Endothelial cell of umbilical vein (primary cell): ENCODE results near the gene TMEM130. TPM values are rescaled to one million over a fixed set of nuclear protein-coding genes. Genes with fewer than 3 reads are reported as not detected.

ENCODE experiments used
- BruUV-seq: library from RNA; stranded (reverse); fragments of 400-500 nt; replicated peaks from 2 replicates; lab custom pipeline; 2021; lab: Mats Ljungman, UMichigan
- CTCF ChIA-PET: fragments of 300-600, 350-600 bp; sonication (Branson Sonifier 250); formaldehyde crosslinking; loops from one replicate; lab custom pipeline; 2021; ENCODE audit warnings: antibody characterized with exemption, inconsistent platforms; lab: Charles Lee
- POLR2A ChIA-PET: fragments of 300-600, 350-600 bp; sonication (Branson Sonifier 250); formaldehyde crosslinking; loops from one replicate; lab custom pipeline; 2021; ENCODE audit warnings: antibody characterized with exemption, inconsistent platforms; lab: Charles Lee
- DNase-seq: peaks from one replicate; pipeline ENCODE4 v3.0.0-alpha.2; 2011; ENCODE audit warnings: low read depth, low spot score
- FAIRE-seq: peaks from 2 replicates; lab custom pipeline; 2011; peaks lifted over from hg19 to GRCh38; lab: Jason Lieb, UNC
- H2AFZ ChIP-seq: 2 replicates; pipeline ENCODE4 v1.6.0; 2012; ENCODE audit warnings: low read depth, low read length, control low read depth, inconsistent platforms
- H3K27ac ChIP-seq: 2 replicates; pipeline ENCODE4 v1.5.1; 2011; ENCODE audit warnings: low read depth, mild to moderate bottlenecking, control low read depth, low read length, moderate library complexity; ENCODE audit not compliant: insufficient read depth
- H3K27me3 ChIP-seq, 2 experiments: 2 replicates each; pipeline versions ENCODE4 v1.6.0 to v1.6.1; 2011; ENCODE audit warnings: low read length in 2 of 2, mixed read lengths in 1 of 2; ENCODE audit not compliant: control insufficient read depth in 2 of 2, insufficient read depth in 2 of 2
- H3K36me3 ChIP-seq, 2 experiments: 2 replicates in 1 of 2; 3 replicates in 1 of 2; pipeline ENCODE4 v1.5.1; 2011; ENCODE audit warnings: low read length in 2 of 2, mild to moderate bottlenecking in 1 of 2, moderate library complexity in 1 of 2; ENCODE audit not compliant: control insufficient read depth in 2 of 2, insufficient read depth in 2 of 2; ENCODE audit errors: extremely low read depth in 1 of 2
- H3K4me1 ChIP-seq: 3 replicates; pipeline ENCODE4 v1.5.1; 2011; ENCODE audit warnings: mild to moderate bottlenecking, low read length; ENCODE audit not compliant: control insufficient read depth, insufficient read depth; ENCODE audit errors: extremely low read depth
- H3K4me2 ChIP-seq: 2 replicates; pipeline ENCODE4 v1.6.1; 2011; ENCODE audit warnings: low read length, control low read depth, mixed read lengths; ENCODE audit not compliant: insufficient read depth
- H3K4me3 ChIP-seq, 3 experiments: fragments of 200-600 bp in 1 of 3; sonication (generic), shearing (Covaris generic) in 1 of 3; replicated peaks in 1 of 3; 2 replicates each; pipeline ENCODE4 v1.5.1; 2011 to 2016; ENCODE audit warnings: control low read depth in 3 of 3, low read length in 3 of 3, mild to moderate bottlenecking in 2 of 3, inconsistent platforms in 1 of 3, low read depth in 1 of 3, moderate library complexity in 1 of 3; ENCODE audit not compliant: insufficient read depth in 1 of 3
- H3K79me2 ChIP-seq: 2 replicates; pipeline ENCODE4 v1.6.0; 2012; ENCODE audit warnings: low read length, inconsistent platforms; ENCODE audit not compliant: control insufficient read depth, insufficient read depth
- H3K9ac ChIP-seq: replicated peaks from 2 replicates; pipeline ENCODE3; 2011; ENCODE audit warnings: low read length, control low read depth; ENCODE audit not compliant: insufficient read depth; ENCODE audit errors: extremely low read depth
- H3K9me1 ChIP-seq: replicated peaks from 3 replicates; pipeline ENCODE4 v1.6.0; 2011; ENCODE audit warnings: mild to moderate bottlenecking, low read length; ENCODE audit not compliant: control insufficient read depth, insufficient read depth; ENCODE audit errors: extremely low read depth
- H3K9me3 ChIP-seq: replicated peaks from 2 replicates; pipeline ENCODE4 v1.5.1; 2012; ENCODE audit warnings: low read length, inconsistent platforms; ENCODE audit not compliant: control insufficient read depth, insufficient read depth
- H4K20me1 ChIP-seq: replicated peaks from 2 replicates; pipeline ENCODE3; 2011; ENCODE audit warnings: mild to moderate bottlenecking, low read length; ENCODE audit not compliant: control insufficient read depth, insufficient read depth; ENCODE audit errors: extremely low read depth
- CTCF ChIP-seq, 2 donors: IDR thresholded peaks; 1 replicate in 1 of 2; 2 replicates in 1 of 2; pipeline ENCODE4 v1.5.1; 2011; ENCODE audit warnings: low read length in 2 of 2, mild to moderate bottlenecking in 2 of 2, moderate library complexity in 2 of 2, control low read depth in 1 of 2, inconsistent platforms in 1 of 2, low read depth in 1 of 2; ENCODE audit not compliant: insufficient read depth in 1 of 2; ENCODE audit errors: extremely low read depth in 1 of 2
- EZH2 ChIP-seq: IDR thresholded peaks from 2 replicates; pipeline ENCODE4 v1.6.1; 2012; ENCODE audit warnings: borderline replicate concordance, low read depth, mild to moderate bottlenecking, moderate library complexity, low read length, inconsistent platforms; ENCODE audit not compliant: severe bottlenecking
- FOS ChIP-seq: IDR thresholded peaks from 2 replicates; pipeline ENCODE4 v1.6.1; 2011; ENCODE audit warnings: mild to moderate bottlenecking, low read length, moderate library complexity, borderline replicate concordance; ENCODE audit not compliant: insufficient read depth
- GATA2 ChIP-seq: IDR thresholded peaks from 2 replicates; pipeline ENCODE4 v1.7.0; 2011; ENCODE audit warnings: low read depth, mild to moderate bottlenecking, moderate library complexity, mixed read lengths, low read length; ENCODE audit not compliant: insufficient read length, insufficient read depth
- JUN ChIP-seq: IDR thresholded peaks from 2 replicates; pipeline ENCODE4 v1.6.1; 2011; ENCODE audit warnings: borderline replicate concordance, low read depth; ENCODE audit not compliant: insufficient read length, insufficient read depth
- MYC ChIP-seq: IDR thresholded peaks from one replicate; pipeline ENCODE4 v1.6.1; 2011; ENCODE audit warnings: mild to moderate bottlenecking, low read depth, low read length
- POLR2A ChIP-seq: IDR thresholded peaks from 2 replicates; pipeline ENCODE4 v1.6.1; 2012; ENCODE audit warnings: low read depth, mild to moderate bottlenecking, control low read depth, low read length
- POLR2AphosphoS5 ChIP-seq: IDR thresholded peaks from 2 replicates; pipeline ENCODE4 v1.6.1; 2012; ENCODE audit warnings: low read depth, mild to moderate bottlenecking, control low read depth, low read length, moderate library complexity; ENCODE audit not compliant: insufficient read depth
- dilution Hi-C: fragments of 300-500 bp; cut with MboI; formaldehyde crosslinking; loops from one replicate; pipeline ENCODE4 v1.15.0; 2019; ENCODE audit warnings: low sequenced_read_pairs; ENCODE audit not compliant: extremely low pct_ligation_motif_present
- intact Hi-C: fragments of 100-400 bp; cut with micrococcal nuclease; formaldehyde crosslinking; loops from one replicate; pipeline ENCODE4 v1.10.0; 2022
- polyA plus RNA-seq, 4 experiments: library from polyadenylated mRNA; depleted of rRNA in 3 of 4; stranded (reverse) in 3 of 4; unstranded in 1 of 4; fragments of >200 nt; gene quantifications; 2 replicates each; pipeline versions ENCODE4 v1.2.1 to v1.2.3, GENCODE V29; 2011 to 2012; ENCODE audit warnings: missing spikeins in 1 of 4
- total RNA-seq: library from RNA; stranded (reverse); gene quantifications from 2 replicates; pipeline ENCODE4 v1.2.3, GENCODE V29; 2021
- TF ChIP-seq, protein P1 (sequence below): IDR thresholded peaks from 2 replicates; pipeline ENCODE4 v1.6.1; 2011; ENCODE audit not compliant: insufficient read depth, insufficient read length

The TMEM130 gene
- total and polyA plus RNA-seq, 2 donors (not counting 3 experiments of a cell fraction or from before 2014, with no cell fraction given) = not detected

DNA sequence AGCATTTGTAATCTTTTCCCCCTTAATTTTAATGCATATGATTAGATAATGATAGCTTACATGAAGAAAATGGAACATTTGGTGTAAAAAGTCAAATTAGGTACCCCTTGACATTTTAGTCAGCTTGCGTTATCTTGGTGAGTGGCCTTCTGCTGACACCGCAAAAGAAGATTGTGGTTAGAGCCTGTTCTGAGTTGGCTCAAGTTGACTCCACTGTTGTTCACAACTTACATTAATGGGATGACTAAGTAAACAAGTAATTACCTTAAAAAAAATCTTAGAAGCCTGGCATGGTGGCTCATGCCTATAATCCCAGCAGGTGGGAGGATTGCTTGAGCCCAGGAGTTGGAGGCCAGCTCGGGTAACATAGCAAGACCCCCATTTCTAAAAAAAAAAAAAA, 32.7 kb upstream of the TMEM130 start:
- H3K27ac ChIP-seq = no peak overlapping the region
- no peak overlapping the region for H3K4me2 ChIP-seq
- dilution Hi-C loops = no loop called here
- no peak overlapping the region for H3K9ac ChIP-seq
- H3K4me3 ChIP-seq = no peak overlapping the region
- FAIRE-seq (no peak), DNase-seq (no peak)
- no TSS peak for BruUV-seq
- H3K36me3 ChIP-seq = peaks cover 34 to 47% of the 10 kb centered on the region in 2 experiments
- no peaks in the 10 kb centered on the region for H3K4me1 ChIP-seq
- CTCF ChIA-PET = interaction anchor here (1.3 kb wide), 1 partner anchor 48 kb away, joined by 3 read pairs; no protein-coding TSS in a partner anchor
- no peaks in the 10 kb centered on the region for H3K9me3 ChIP-seq
- TF ChIP-seq, protein P1, sequence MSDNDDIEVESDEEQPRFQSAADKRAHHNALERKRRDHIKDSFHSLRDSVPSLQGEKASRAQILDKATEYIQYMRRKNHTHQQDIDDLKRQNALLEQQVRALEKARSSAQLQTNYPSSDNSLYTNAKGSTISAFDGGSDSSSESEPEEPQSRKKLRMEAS = no peak
- no peak for TF ChIP-seq POLR2AphosphoS5
- TF ChIP-seq FOS = no peak
- no peak for TF ChIP-seq CTCF (IDR thresholded peaks at IDR 0.05; ENCODE audit: extremely low read depth in 1 of 2, insufficient read depth in 1 of 2, low read depth in 1 of 2, low read length in 2 of 2)
- no peak for TF ChIP-seq JUN
- TF ChIP-seq GATA2 = no peak
- no peak for TF ChIP-seq EZH2
- no peak for TF ChIP-seq MYC
- no peak for TF ChIP-seq POLR2A
- H3K9me1 ChIP-seq = no peaks in the 10 kb centered on the region
- intact Hi-C loops = no loop called here
- no peak overlapping the region for H2AFZ ChIP-seq
- H4K20me1 ChIP-seq = peaks cover 2% of the 10 kb centered on the region
- POLR2A ChIA-PET = no interaction called here
- no peaks in the 10 kb centered on the region for H3K27me3 ChIP-seq
- H3K79me2 ChIP-seq = no peaks in the 10 kb centered on the region
